Aorta (tissue), 5 donors: ENCODE results near the gene ARMH3. TPM values are rescaled to one million over a fixed set of nuclear protein-coding genes. Genes with fewer than 3 reads are reported as not detected.
"Not testable (repeated sequence)": the region's sequence is repeated elsewhere in the genome, so short reads cannot be mapped to it uniquely, and the experiment has no call there.

Experiments used
- ATAC-seq: fragments of 200-7000 bp; cut with Tn5 transposase; one replicate; pipeline ENCODE4 v1.9.1; 2022; ENCODE audit warnings: moderate library complexity; ENCODE audit not compliant: low FRiP score
- DNase-seq, 2 donors: peaks; one replicate each; pipeline ENCODE4 v3.0.0-alpha.2; 2020
- H3K27ac ChIP-seq, 2 donors: one replicate each; pipeline ENCODE4 v1.5.1; 2013; ENCODE audit warnings: low read length in 2 of 2, mild to moderate bottlenecking in 2 of 2, moderate library complexity in 2 of 2, control low read depth in 1 of 2, inconsistent platforms in 1 of 2, low read depth in 1 of 2
- H3K27me3 ChIP-seq, 2 donors: one replicate each; pipeline ENCODE4 v1.6.1; 2013; ENCODE audit warnings: control low read depth in 1 of 2, low read length in 1 of 2, mild to moderate bottlenecking in 1 of 2, moderate library complexity in 1 of 2; ENCODE audit not compliant: insufficient read depth in 2 of 2, control insufficient read depth in 1 of 2
- H3K36me3 ChIP-seq, 2 donors: one replicate each; pipeline ENCODE4 v1.6.1; 2013; ENCODE audit warnings: control low read depth in 1 of 2, low read length in 1 of 2, mild to moderate bottlenecking in 1 of 2; ENCODE audit not compliant: insufficient read depth in 2 of 2, control insufficient read depth in 1 of 2
- H3K4me1 ChIP-seq, 2 donors: one replicate each; pipeline ENCODE4 v1.6.1; 2013; ENCODE audit warnings: low read length in 2 of 2, control low read depth in 1 of 2, mild to moderate bottlenecking in 1 of 2, moderate library complexity in 1 of 2; ENCODE audit not compliant: insufficient read depth in 2 of 2, control insufficient read depth in 1 of 2
- H3K4me3 ChIP-seq, 2 donors: one replicate each; pipeline ENCODE4 v1.5.1; 2013; ENCODE audit warnings: low read length in 2 of 2, control low read depth in 1 of 2, mild to moderate bottlenecking in 1 of 2
- H3K9me3 ChIP-seq: one replicate; pipeline ENCODE4 v1.6.1; 2013; ENCODE audit warnings: mild to moderate bottlenecking, low read length; ENCODE audit not compliant: control insufficient read depth
- whole genome bisulfite sequencing, 2 donors: extraction: QIAGEN DNeasy Blood & Tissue Kit; methylation state at CpG; one replicate each; pipeline ENCODE4 v1.1.7; 2013; 5-methylcytosine and 5-hydroxymethylcytosine counted together
- intact Hi-C, 2 donors: fragments of 100-400 bp; cut with DNase I; formaldehyde crosslinking; loops; one replicate each; pipeline versions ENCODE4 v1.14.2 to v1.15.0; 2022
- polyA plus RNA-seq, 2 donors: library from polyadenylated mRNA; stranded (reverse); fragments of 200-250 nt; gene quantifications; one replicate each; pipeline ENCODE4 v1.2.3, GENCODE V29; 2013
- total RNA-seq, 2 donors: library from RNA; stranded (reverse); fragmentation: NEBNext Ultra II Directional; extraction: Animal tissue kit (Norgen Biotek cat#: 25700); gene quantifications; one replicate each; pipeline ENCODE4 v1.2.1, GENCODE V29; 2021
- donor health status: healthy with polysubstance abuse.
- donor health status: Bipolar disorder and iron deficiency.
- donor health status: DM: no; HTN: no; CAD: no.
- donor health status: DM: no; HTN: no; CAD: no.
- donor health status: DM: yes; HTN: yes; CAD: no.

The ARMH3 gene
- total and polyA plus RNA-seq, 4 donors: 8.6 to 26.9 (median 17.2) TPM

DNA sequence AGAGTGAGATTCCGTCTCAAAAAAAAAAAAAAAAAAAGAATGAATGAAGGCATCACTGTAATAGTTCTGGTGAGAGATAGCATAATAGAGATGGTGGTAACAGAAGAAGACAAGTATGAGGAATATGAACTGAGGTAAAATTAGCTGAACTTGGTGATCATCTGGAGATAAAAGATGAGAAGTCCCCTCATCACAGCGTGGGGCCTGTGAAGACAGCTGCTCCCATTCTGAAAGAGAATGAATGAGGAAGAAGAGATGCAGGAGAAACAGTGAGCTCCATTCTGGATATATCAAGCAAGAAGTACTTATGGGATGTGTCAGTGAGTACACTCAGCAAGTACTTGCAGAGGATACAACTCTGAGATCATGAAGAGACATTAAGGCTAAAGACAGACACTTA is 28.7 kb downstream of the ARMH3 start:
- peaks cover 3 to 5% of the 10 kb centered on the region in 2 donors for H3K36me3 ChIP-seq
- no peak overlapping the region for H3K27ac ChIP-seq
- DNase-seq: no peak
- no peaks in the 10 kb centered on the region for H3K9me3 ChIP-seq
- no peaks in the 10 kb centered on the region for H3K4me1 ChIP-seq
- no peak overlapping the region for H3K4me3 ChIP-seq
- H3K27me3 ChIP-seq: no peaks in the 10 kb centered on the region
- WGBS, 2 donors: 91 to 95% methylated on average over 2 of the region's 2 CpGs
- intact Hi-C loops: no loop called here
- no peak for ATAC-seq

DNA sequence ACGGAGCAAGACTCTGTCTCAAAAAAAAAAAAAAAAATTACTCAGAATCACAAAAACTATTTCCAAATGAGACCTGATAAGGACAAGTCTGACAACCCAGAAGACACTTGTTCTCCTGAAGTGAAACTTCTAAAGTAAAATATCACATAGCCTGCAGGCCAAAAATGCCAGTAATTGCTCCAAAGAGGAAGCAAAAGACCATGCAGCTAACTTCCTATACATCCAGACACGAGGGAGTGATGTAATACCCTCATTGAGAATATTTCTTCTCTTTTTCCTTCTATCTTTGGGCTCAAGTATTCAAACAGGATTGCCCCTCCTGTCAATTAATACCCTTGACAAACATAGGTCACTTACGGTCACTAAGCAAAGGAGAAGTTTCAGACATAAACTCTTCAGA is 31.2 kb downstream of the ARMH3 start:
- Histone ChIP-seq H3K4me1 (no peaks in the 10 kb centered on the region), H3K27ac (no peak overlapping the region), H3K4me3 (no peak overlapping the region), H3K27me3 (no peaks in the 10 kb centered on the region), H3K9me3 (no peaks in the 10 kb centered on the region), H3K36me3 (peaks cover 3 to 5% of the 10 kb centered on the region in 2 donors)
- intact Hi-C loops: no loop called here
- DNase-seq: no peak
- 83 to 91% methylated on average over 3 of the region's 3 CpGs for whole genome bisulfite sequencing, 2 donors
- ATAC-seq: no peak

- ATAC-seq (no peak), DNase-seq (no peak)
- Histone ChIP-seq H3K4me1 (no peaks in the 10 kb centered on the region), H3K27ac (no peak overlapping the region), H3K4me3 (no peak overlapping the region), H3K27me3 (no peaks in the 10 kb centered on the region), H3K9me3 (no peaks in the 10 kb centered on the region), H3K36me3 (peaks cover 0 to 5% of the 10 kb centered on the region in 2 donors)
- intact Hi-C loops: no loop called here
- 97 to 99% methylated on average over 2 of the region's 2 CpGs for WGBS, 2 donors
These were observed 35.0 kb downstream of the ARMH3 start for GRCh38 chr10:102020938-102021337.

DNA sequence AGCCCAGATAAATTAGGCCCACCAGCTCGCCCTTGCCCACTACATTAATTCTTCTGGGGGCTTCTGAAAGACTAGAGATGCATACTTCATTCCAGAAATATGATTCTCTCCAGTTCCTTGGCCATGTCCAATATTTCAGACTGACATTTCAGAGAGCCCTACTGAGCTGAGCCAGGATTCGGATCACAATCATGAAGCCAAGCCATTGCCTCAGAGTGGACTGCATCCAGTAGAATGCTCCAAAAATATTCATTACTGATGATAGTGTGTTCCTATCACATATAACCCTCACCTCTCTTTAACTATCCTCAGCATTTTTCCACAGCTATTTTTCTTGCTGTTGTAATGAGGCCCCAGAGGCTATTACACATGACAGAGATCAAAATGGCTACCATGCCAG is 38.7 kb downstream of the ARMH3 start:
- no peak for ATAC-seq
- no peaks in the 10 kb centered on the region for H3K27me3 ChIP-seq

GRCh38 chr10:102016416-102016815 is 39.6 kb downstream of the ARMH3 start:
- ATAC-seq: no peak
- Histone ChIP-seq H3K9me3 (no peaks in the 10 kb centered on the region), H3K27me3 (no peaks in the 10 kb centered on the region), H3K27ac (no peak overlapping the region), H3K4me1 (no peaks in the 10 kb centered on the region), H3K36me3 (peaks cover 5 to 6% of the 10 kb centered on the region in 2 donors), H3K4me3 (no peak overlapping the region)
- no peak for DNase-seq
- intact Hi-C loops: loop anchor here in 1 of 2 donors (10.0 kb wide), 1 partner anchor 182 kb away; no protein-coding TSS in a partner anchor

More for the DNA sequence above, 38.7 kb downstream of the ARMH3 start:
- Histone ChIP-seq H3K27ac (no peak overlapping the region), H3K9me3 (no peaks in the 10 kb centered on the region), H3K4me3 (no peak overlapping the region), H3K36me3 (peaks cover 3 to 6% of the 10 kb centered on the region in 2 donors), H3K4me1 (no peaks in the 10 kb centered on the region)
- DNase-seq: no peak
- WGBS, 2 donors: 71 to 73% methylated on average over 2 of the region's 2 CpGs
- intact Hi-C loops: loop anchor here in 1 of 2 donors (10.0 kb wide), 1 partner anchor 182 kb away; no protein-coding TSS in a partner anchor

- intact Hi-C loops: loop anchor here (2.0 to 10.0 kb wide), 5 partner anchors 122 to 229 kb away; partner anchors contain the start of genes KCNIP2 (in 1 of the 2) and NPM3 (in 1 of the 2)
- no peaks in the 10 kb centered on the region for H3K4me1 ChIP-seq
- H3K27me3 ChIP-seq: no peaks in the 10 kb centered on the region
- no peak for ATAC-seq
- no peak overlapping the region for H3K4me3 ChIP-seq
- peak in 1 of 2 donors; percentile 53 for DNase-seq
- no peak overlapping the region for H3K27ac ChIP-seq
- peaks cover 3 to 6% of the 10 kb centered on the region in 2 donors for H3K36me3 ChIP-seq
- WGBS, 2 donors: 73 to 77% methylated on average over 4 of the region's 4 CpGs
- no peaks in the 10 kb centered on the region for H3K9me3 ChIP-seq
These were observed 45.0 kb downstream of the ARMH3 start for GRCh38 chr10:102010961-102011360.

DNA sequence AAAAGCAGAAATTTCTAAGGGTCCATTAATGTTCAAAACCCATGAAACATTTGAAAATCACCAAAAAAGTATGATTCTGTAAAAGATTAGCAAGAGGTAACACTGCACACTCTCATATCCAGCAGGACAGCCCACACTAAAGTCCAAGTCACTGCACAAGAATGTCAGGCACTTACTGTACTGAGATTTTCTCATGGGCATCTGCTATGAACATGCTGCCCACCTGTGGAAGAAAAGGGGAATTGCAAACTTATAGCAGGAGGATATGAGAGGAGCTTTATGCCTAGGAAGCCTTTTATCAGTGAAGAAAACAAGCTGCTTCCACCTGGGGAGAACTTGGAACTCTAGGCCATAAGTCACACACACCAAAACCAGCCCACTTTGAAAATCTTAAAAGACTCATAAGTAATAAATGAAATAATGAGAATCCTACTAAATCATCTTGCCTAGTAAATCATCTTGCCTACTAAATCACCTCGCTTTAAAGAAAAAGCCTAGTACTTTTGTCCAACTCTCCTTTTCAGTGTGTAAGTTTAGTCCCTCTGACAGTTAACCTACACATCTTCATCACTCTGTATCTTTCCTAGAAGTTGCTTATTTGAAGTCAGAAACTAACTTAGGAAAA is 46.1 kb downstream of the ARMH3 start:
- DNase-seq (no peak), ATAC-seq (peak; percentile 92)
- H3K27ac ChIP-seq: no peak overlapping the region
- intact Hi-C loops: loop anchor here (2.0 to 10.0 kb wide), 5 partner anchors 121 to 228 kb away; partner anchors contain the start of genes KCNIP2 (in 1 of the 2) and NPM3 (in 1 of the 2)
- H3K36me3 ChIP-seq: peaks cover 3 to 6% of the 10 kb centered on the region in 2 donors
- H3K27me3 ChIP-seq: no peaks in the 10 kb centered on the region
- no peaks in the 10 kb centered on the region for H3K4me1 ChIP-seq
- H3K9me3 ChIP-seq: no peaks in the 10 kb centered on the region
- no peak overlapping the region for H3K4me3 ChIP-seq
- WGBS, 2 donors: 96 to 98% methylated on average over 1 of the region's 1 CpG

DNA sequence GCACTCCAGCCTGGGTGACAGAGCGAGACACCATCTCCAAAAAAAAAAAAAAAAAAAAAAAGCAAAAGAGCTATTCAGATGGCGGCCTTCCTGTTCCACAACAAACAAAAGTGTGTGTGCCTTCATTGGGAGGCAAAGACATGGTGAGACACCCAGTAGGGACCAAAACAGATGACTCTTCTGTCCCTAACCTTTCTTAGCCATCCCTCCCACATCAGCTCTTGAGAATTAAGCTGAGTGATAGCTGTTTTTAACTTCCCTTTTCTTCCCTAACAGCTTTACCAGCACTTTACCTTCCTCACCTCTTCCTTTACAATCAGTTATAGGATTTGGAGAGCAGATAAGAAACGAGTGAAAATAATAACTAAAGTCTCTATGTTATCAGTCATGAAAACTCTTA is 48.2 kb downstream of the ARMH3 start:
- no peaks in the 10 kb centered on the region for H3K27me3 ChIP-seq
- intact Hi-C loops: no loop called here
- no peaks in the 10 kb centered on the region for H3K9me3 ChIP-seq
- ATAC-seq: no peak
- no peak overlapping the region for H3K27ac ChIP-seq
- no peak for DNase-seq
- 79 to 84% methylated on average over 3 of the region's 3 CpGs for WGBS, 2 donors
- no peak overlapping the region for H3K4me3 ChIP-seq
- peaks cover 3% of the 10 kb centered on the region in 2 donors for H3K36me3 ChIP-seq
- H3K4me1 ChIP-seq: no peaks in the 10 kb centered on the region

DNA sequence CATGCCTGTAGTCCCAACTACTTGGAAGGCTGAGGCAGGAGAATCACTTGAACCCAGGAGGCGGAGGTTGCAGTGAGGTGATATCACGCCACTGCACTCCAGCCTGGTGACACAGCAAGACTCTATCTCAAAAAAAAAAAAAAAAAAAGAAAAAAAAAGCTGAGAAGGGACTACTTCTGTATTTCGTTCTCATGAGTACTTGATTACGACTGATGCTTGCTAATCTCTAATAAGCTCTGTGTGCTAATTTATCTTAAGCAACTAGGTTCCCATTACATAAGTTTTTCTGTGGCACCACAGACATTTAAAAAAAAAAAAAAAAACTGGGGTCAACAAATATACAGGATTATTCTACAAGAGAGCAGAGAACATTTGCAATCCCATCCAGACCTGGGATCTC is 48.9 kb downstream of the ARMH3 start:
- DNase-seq, H3K9me3 ChIP-seq, intact Hi-C loops, H3K4me3 ChIP-seq, H3K27me3 ChIP-seq, H3K27ac ChIP-seq, H3K4me1 ChIP-seq, H3K36me3 ChIP-seq, ATAC-seq: not testable (repeated sequence)
- WGBS, 2 donors: 90 to 91% methylated on average over 4 of the region's 4 CpGs
